GM12878 (cell line): ENCODE data around the gene CCDC63. TPM values are rescaled to one million over a fixed set of nuclear protein-coding genes. Genes with fewer than 3 reads are reported as not detected.

ENCODE experiments used
- ATAC-seq: fragments of 200-7000 bp; cut with Tn5 transposase; 3 replicates; pipeline ENCODE4 v1.9.1; 2020; ENCODE audit warnings: mild to moderate bottlenecking, moderate library complexity
- BruUV-seq: library from RNA; stranded (reverse); fragments of 400-500 nt; replicated peaks from 2 replicates; lab custom pipeline; 2021; lab: Mats Ljungman, UMichigan
- CTCF ChIA-PET: fragments of 300-600 bp; sonication (Branson Sonifier 250); formaldehyde crosslinking; extraction: SDS; loops from one replicate; lab custom pipeline; 2021; ENCODE audit warnings: inconsistent platforms; lab: Yijun Ruan, JAX
- POLR2A ChIA-PET: fragments of 350-600 bp; formaldehyde crosslinking; extraction: SDS; loops from one replicate; lab custom pipeline; 2021; ENCODE audit warnings: inconsistent platforms; lab: Charles Lee
- RAD21 ChIA-PET: fragments of 300-600 bp; sonication (Branson Sonifier 250); formaldehyde crosslinking; loops from one replicate; lab custom pipeline; 2023; ENCODE audit warnings: antibody characterized with exemption; ENCODE audit not compliant: unreplicated experiment; lab: Charles Lee
- SMC1A ChIA-PET: fragments of 300-600 bp; sonication (Branson Sonifier 250); formaldehyde crosslinking; loops from one replicate; lab custom pipeline; 2023; ENCODE audit not compliant: unreplicated experiment, uncharacterized antibody; lab: Charles Lee
- DNase-seq: peaks from one replicate; pipeline ENCODE4 v3.0.0-alpha.2; 2011; ENCODE audit warnings: low read depth, low spot score
- FAIRE-seq: peaks from 3 replicates; lab custom pipeline; 2011; peaks lifted over from hg19 to GRCh38; lab: Jason Lieb, UNC
- H2AFZ ChIP-seq: 2 replicates; pipeline ENCODE4 v1.6.0; 2011; ENCODE audit warnings: low read depth, low read length, control low read depth; ENCODE audit not compliant: control insufficient read depth
- H3K27ac ChIP-seq: 2 replicates; pipeline ENCODE4 v1.5.1; 2011; ENCODE audit warnings: control low read depth; ENCODE audit not compliant: control insufficient read depth, insufficient read depth
- H3K27me3 ChIP-seq, 2 experiments: replicated peaks in 1 of 2; 2 replicates each; pipeline versions ENCODE4 v1.6.0 to v1.6.1; 2011; ENCODE audit warnings: low read length in 1 of 2; ENCODE audit not compliant: control insufficient read depth in 2 of 2, insufficient read depth in 2 of 2
- H3K36me3 ChIP-seq, 2 experiments: 2 replicates each; pipeline ENCODE4 v1.5.1; 2011; ENCODE audit warnings: low read length in 1 of 2; ENCODE audit not compliant: control insufficient read depth in 2 of 2, insufficient read depth in 2 of 2
- H3K4me1 ChIP-seq: 2 replicates; pipeline ENCODE4 v1.6.1; 2011; ENCODE audit warnings: mild to moderate bottlenecking, low read length, moderate library complexity, mixed read lengths; ENCODE audit not compliant: control insufficient read depth, insufficient read depth
- H3K4me2 ChIP-seq: 2 replicates; pipeline ENCODE4 v1.6.0; 2011; ENCODE audit warnings: control low read depth; ENCODE audit not compliant: control insufficient read depth, insufficient read depth
- H3K4me3 ChIP-seq: fragments of 200-600 bp; sonication (generic); 2 replicates; pipeline ENCODE4 v1.5.1; 2016
- H3K79me2 ChIP-seq: 2 replicates; pipeline ENCODE4 v1.6.0; 2011; ENCODE audit warnings: low read length; ENCODE audit not compliant: control insufficient read depth, insufficient read depth
- H3K9ac ChIP-seq: 2 replicates; pipeline ENCODE4 v1.8.0; 2011; ENCODE audit warnings: low read length, control low read depth, mixed read lengths; ENCODE audit not compliant: control insufficient read depth, insufficient read depth
- H3K9me3 ChIP-seq: replicated peaks from 3 replicates; pipeline ENCODE4 v1.5.1; 2011; ENCODE audit warnings: mild to moderate bottlenecking, low read length; ENCODE audit not compliant: control insufficient read depth, insufficient read depth
- H4K20me1 ChIP-seq: 2 replicates; pipeline ENCODE4 v1.6.0; 2011; ENCODE audit not compliant: control insufficient read depth, insufficient read depth
- CREB1 ChIP-seq: IDR thresholded peaks from 2 replicates; pipeline ENCODE4 v1.6.1; 2012; ENCODE audit warnings: low read depth, mild to moderate bottlenecking, inconsistent platforms
- DPF2 ChIP-seq: fragments of 450-650 bp; IDR thresholded peaks from 2 replicates; pipeline ENCODE4 v1.6.1; 2017; ENCODE audit warnings: mild to moderate bottlenecking
- EGR1 ChIP-seq, 2 experiments: IDR thresholded peaks; 1 replicate in 1 of 2; 2 replicates in 1 of 2; pipeline ENCODE4 v1.6.1; 2011 to 2012; ENCODE audit warnings: low read depth in 2 of 2, low read length in 2 of 2, borderline replicate concordance in 1 of 2, mild to moderate bottlenecking in 1 of 2, moderate library complexity in 1 of 2
- ETV6 ChIP-seq, 2 experiments: fragments of 450-650 bp in 1 of 2; IDR thresholded peaks in 1 of 2; conservative IDR thresholded peaks in 1 of 2; 2 replicates each; pipeline ENCODE4 v1.6.1; 2014; ENCODE audit warnings: antibody characterized with exemption in 1 of 2, borderline replicate concordance in 1 of 2, low read depth in 1 of 2, mild to moderate bottlenecking in 1 of 2, moderate library complexity in 1 of 2
- IKZF2 ChIP-seq, 2 experiments: fragments of 450-650 bp; IDR thresholded peaks; 2 replicates each; pipeline ENCODE4 v1.6.1; 2017; ENCODE audit warnings: mild to moderate bottlenecking in 2 of 2, moderate library complexity in 2 of 2
- MTA2 ChIP-seq: fragments of 450-650 bp; IDR thresholded peaks from 2 replicates; pipeline ENCODE4 v1.6.1; 2016; ENCODE audit warnings: low read depth, mild to moderate bottlenecking, moderate library complexity
- MYC ChIP-seq: IDR thresholded peaks from 2 replicates; pipeline ENCODE4 v1.6.1; 2011; ENCODE audit warnings: mild to moderate bottlenecking, low read length, moderate library complexity, inconsistent platforms; ENCODE audit not compliant: insufficient read depth, insufficient replicate concordance, insufficient read length, severe bottlenecking
- NBN ChIP-seq: fragments of 450-650 bp; IDR thresholded peaks from 2 replicates; pipeline ENCODE4 v1.6.1; 2016
- NFXL1 ChIP-seq: fragments of 450-650 bp; IDR thresholded peaks from 2 replicates; pipeline ENCODE4 v1.6.1; 2017; ENCODE audit warnings: antibody characterized with exemption, mild to moderate bottlenecking, borderline replicate concordance
- PML ChIP-seq: IDR thresholded peaks from 2 replicates; pipeline ENCODE4 v1.6.1; 2012; ENCODE audit warnings: low read length, inconsistent platforms
- RAD21 ChIP-seq: IDR thresholded peaks from 2 replicates; pipeline ENCODE4 v1.6.1; 2011; ENCODE audit warnings: mild to moderate bottlenecking, low read depth, low read length, moderate library complexity; ENCODE audit not compliant: insufficient read depth
- RBBP5 ChIP-seq: fragments of 200-600 bp; sonication (generic); conservative IDR thresholded peaks from 2 replicates; pipeline ENCODE4 v1.6.1; 2016
- RUNX3 ChIP-seq: IDR thresholded peaks from 2 replicates; pipeline ENCODE4 v1.6.1; 2012; ENCODE audit warnings: low read length, inconsistent platforms
- SMARCA5 ChIP-seq: fragments of 450-650 bp; IDR thresholded peaks from 2 replicates; pipeline ENCODE4 v1.6.1; 2017; ENCODE audit warnings: mild to moderate bottlenecking
- SPI1 ChIP-seq: IDR thresholded peaks from 2 replicates; pipeline ENCODE4 v1.6.1; 2011; ENCODE audit warnings: low read depth, mild to moderate bottlenecking, low read length, moderate library complexity, borderline replicate concordance; ENCODE audit not compliant: insufficient read depth
- YY1 ChIP-seq: IDR thresholded peaks from 2 replicates; pipeline ENCODE4 v1.6.1; 2011; ENCODE audit warnings: low read depth, mild to moderate bottlenecking, low read length
- WGBS: methylation state at CpG from one replicate; pipeline ENCODE4 v1.1.6; 2016; ENCODE audit warnings: low lambda C conversion rate; ENCODE audit not compliant: insufficient replicate concordance, insufficient coverage; ENCODE audit errors: missing lambda C conversion rate; 5-methylcytosine and 5-hydroxymethylcytosine counted together
- in situ Hi-C: fragments of 300-500 bp; cut with MboI; formaldehyde crosslinking; loops from 9 replicates; pipeline ENCODE4 v1.14.3; 2018; ENCODE audit warnings: mixed read lengths
- intact Hi-C: fragments of 100-400 bp; cut with micrococcal nuclease; formaldehyde crosslinking; loops from one replicate; pipeline ENCODE4 v1.14.2; 2022; ENCODE audit not compliant: unreplicated experiment
- polyA plus RNA-seq, 11 experiments: library from polyadenylated mRNA; depleted of rRNA in 4 of 11; unstranded in 6 of 11; stranded (reverse) in 5 of 11; fragments of >200 nt; fragmentation: Nextera tagmentation in 4 of 11; fragmentation: Illumina TruSeq in 1 of 11; extraction: Ambion mirVana in 4 of 11; extraction: Trizol in 1 of 11; gene quantifications; 1 replicate in 1 of 11; 2 replicates in 10 of 11; pipeline versions ENCODE4 v1.2.1 to v1.2.3, GENCODE V29; 2011 to 2016; ENCODE audit warnings: inconsistent platforms in 2 of 11, missing spikeins in 2 of 11, low read depth in 1 of 11
- total RNA-seq, 4 experiments: library from RNA; depleted of rRNA in 3 of 4; stranded (reverse); fragments of >200 nt in 3 of 4; fragmentation: Illumina TruSeq in 1 of 4; extraction: Trizol in 1 of 4; gene quantifications; 2 replicates each; pipeline versions ENCODE4 v1.2.1 to v1.2.3, GENCODE V29; 2013 to 2021
- TF ChIP-seq, protein P1 (sequence below): fragments of 150-350 bp; IDR thresholded peaks from 2 replicates; pipeline ENCODE4 v1.6.1; 2014; ENCODE audit warnings: mild to moderate bottlenecking, low read depth, low read length
- TF ChIP-seq, protein P2 (sequence below): IDR thresholded peaks from 2 replicates; pipeline ENCODE4 v1.6.1; 2012; ENCODE audit warnings: mild to moderate bottlenecking, low read depth, low read length

CCDC63 gene
- total and polyA plus RNA-seq, 10 of the 15 experiments (the other 5 are each of a cell fraction or from before 2014, with no cell fraction given): not detected

DNA sequence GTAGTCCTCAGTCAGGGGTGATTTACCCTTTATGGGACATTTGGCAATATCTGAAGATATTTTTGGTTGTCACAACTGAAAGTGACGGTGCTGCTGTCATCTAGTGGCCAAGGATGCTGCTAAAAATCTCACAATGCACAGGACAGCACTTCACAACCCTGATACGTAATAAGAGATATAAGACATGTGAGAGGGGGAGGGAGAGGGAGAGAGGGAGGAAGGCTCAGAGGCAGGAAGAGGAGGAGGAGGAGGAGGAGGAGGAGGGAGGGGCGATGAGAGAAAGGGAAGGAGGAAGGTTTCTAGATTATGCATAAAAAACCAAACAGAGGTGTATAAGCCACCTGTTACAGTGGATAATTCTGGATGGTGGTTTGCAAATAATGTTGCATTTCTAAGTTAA, 59.3 kb downstream of the CCDC63 start (continued):
- TF ChIP-seq RUNX3 (peak; percentile 38; the same call in 1 of the 2 replicates), YY1 (0 out of 2 replicates have a peak, but pooled peaks have one; percentile 25), NFXL1 (peak; percentile 76; the same call in 1 of the 2 replicates), RBBP5 (no peak), EGR1 (IDR thresholded peaks at IDR 0.05; ENCODE audit: borderline replicate concordance in 1 of 2, low read depth in 2 of 2, low read length in 2 of 2) (no peak), SMARCA5 (peak; percentile 17; the same call in 1 of the 2 replicates), MTA2 (peak; percentile 20; the same call in 1 of the 2 replicates), NBN (peak; percentile 51; the same call in 1 of the 2 replicates), IKZF2 (IDR thresholded peaks at IDR 0.05) (peak; percentile 52 to 66; a peak in 2 of 4 replicates), RAD21 (peak; percentile 48; the same call in 1 of the 2 replicates)
- TF ChIP-seq, all 136 proteins: peak for 13

DNA sequence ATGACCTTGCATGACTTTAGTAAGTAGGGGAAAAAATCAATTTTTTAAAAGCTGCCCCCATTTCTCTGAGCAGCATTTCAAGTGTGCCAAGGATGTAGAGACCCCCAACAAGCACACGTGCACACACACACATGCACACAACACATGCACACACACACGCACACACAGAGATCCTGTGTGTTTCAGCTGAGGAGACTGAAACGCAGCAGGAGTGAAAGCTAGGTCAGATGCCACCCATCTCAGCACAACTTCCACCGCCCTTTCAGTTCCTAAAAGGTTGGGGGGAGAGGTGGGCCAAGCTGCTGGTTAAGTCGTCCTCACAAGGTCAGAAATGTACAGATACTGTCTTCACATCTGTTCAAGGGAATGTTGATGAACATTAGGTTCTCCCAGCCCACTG, 59.7 kb downstream of the CCDC63 start:
- Histone ChIP-seq H3K4me2 (peak overlapping the region; percentile 36), H4K20me1 (no peaks in the 10 kb centered on the region), H3K9ac (peak overlapping the region; percentile 8; the same call in 1 of the 2 replicates), H3K4me1 (peaks cover 32% of the 10 kb centered on the region), H3K27ac (peak overlapping the region; percentile 71), H2AFZ (peak overlapping the region; percentile 68), H3K79me2 (no peaks in the 10 kb centered on the region), H3K27me3 (no peaks in the 10 kb centered on the region; a peak in 1 of 4 replicates), H3K9me3 (no peaks in the 10 kb centered on the region), H3K36me3 (no peaks in the 10 kb centered on the region), H3K4me3 (peak overlapping the region; percentile 31; the same call in 1 of the 2 replicates)
- RAD21 ChIA-PET: interaction anchor here (0.7 to 1.3 kb wide), 3 partner anchors 9 to 15 kb away, joined by 3 read pairs; no protein-coding TSS in a partner anchor
- 5% methylated on average over 5 of the region's 5 CpGs for WGBS
- intact Hi-C loops (no loop called here), in situ Hi-C loops (no loop called here)
- CTCF ChIA-PET: interaction anchor here (0.6 to 3.0 kb wide), 5 partner anchors 8 to 19 kb away, joined by 3 to 30 read pairs (median 4); no protein-coding TSS in a partner anchor
- FAIRE-seq: peak; percentile 92
- SMC1A ChIA-PET: interaction anchor here (1.0 to 1.5 kb wide), 2 partner anchors 11 kb away, joined by 5 to 12 read pairs; no protein-coding TSS in a partner anchor
- POLR2A ChIA-PET: no interaction called here
- ATAC-seq: peak; percentile 79
- BruUV-seq: no TSS peak
- peak; percentile 51 for DNase-seq
- TF ChIP-seq, protein P1, sequence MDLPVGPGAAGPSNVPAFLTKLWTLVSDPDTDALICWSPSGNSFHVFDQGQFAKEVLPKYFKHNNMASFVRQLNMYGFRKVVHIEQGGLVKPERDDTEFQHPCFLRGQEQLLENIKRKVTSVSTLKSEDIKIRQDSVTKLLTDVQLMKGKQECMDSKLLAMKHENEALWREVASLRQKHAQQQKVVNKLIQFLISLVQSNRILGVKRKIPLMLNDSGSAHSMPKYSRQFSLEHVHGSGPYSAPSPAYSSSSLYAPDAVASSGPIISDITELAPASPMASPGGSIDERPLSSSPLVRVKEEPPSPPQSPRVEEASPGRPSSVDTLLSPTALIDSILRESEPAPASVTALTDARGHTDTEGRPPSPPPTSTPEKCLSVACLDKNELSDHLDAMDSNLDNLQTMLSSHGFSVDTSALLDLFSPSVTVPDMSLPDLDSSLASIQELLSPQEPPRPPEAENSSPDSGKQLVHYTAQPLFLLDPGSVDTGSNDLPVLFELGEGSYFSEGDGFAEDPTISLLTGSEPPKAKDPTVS: no peak
- TF ChIP-seq, protein P2, sequence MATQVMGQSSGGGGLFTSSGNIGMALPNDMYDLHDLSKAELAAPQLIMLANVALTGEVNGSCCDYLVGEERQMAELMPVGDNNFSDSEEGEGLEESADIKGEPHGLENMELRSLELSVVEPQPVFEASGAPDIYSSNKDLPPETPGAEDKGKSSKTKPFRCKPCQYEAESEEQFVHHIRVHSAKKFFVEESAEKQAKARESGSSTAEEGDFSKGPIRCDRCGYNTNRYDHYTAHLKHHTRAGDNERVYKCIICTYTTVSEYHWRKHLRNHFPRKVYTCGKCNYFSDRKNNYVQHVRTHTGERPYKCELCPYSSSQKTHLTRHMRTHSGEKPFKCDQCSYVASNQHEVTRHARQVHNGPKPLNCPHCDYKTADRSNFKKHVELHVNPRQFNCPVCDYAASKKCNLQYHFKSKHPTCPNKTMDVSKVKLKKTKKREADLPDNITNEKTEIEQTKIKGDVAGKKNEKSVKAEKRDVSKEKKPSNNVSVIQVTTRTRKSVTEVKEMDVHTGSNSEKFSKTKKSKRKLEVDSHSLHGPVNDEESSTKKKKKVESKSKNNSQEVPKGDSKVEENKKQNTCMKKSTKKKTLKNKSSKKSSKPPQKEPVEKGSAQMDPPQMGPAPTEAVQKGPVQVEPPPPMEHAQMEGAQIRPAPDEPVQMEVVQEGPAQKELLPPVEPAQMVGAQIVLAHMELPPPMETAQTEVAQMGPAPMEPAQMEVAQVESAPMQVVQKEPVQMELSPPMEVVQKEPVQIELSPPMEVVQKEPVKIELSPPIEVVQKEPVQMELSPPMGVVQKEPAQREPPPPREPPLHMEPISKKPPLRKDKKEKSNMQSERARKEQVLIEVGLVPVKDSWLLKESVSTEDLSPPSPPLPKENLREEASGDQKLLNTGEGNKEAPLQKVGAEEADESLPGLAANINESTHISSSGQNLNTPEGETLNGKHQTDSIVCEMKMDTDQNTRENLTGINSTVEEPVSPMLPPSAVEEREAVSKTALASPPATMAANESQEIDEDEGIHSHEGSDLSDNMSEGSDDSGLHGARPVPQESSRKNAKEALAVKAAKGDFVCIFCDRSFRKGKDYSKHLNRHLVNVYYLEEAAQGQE: no peak
- no peak for TF ChIP-seq PML
- no peak for TF ChIP-seq CREB1
- TF ChIP-seq SPI1: peak; percentile 65; the same call in 1 of the 2 replicates
- no peak for TF ChIP-seq ETV6 (conservative IDR thresholded peaks at IDR 0.05 in 1 of 2, IDR thresholded peaks at IDR 0.05 in 1 of 2; ENCODE audit: borderline replicate concordance in 1 of 2, low read depth in 1 of 2)
- 0 out of 2 replicates have a peak, but pooled peaks have one; percentile 33 for TF ChIP-seq DPF2
- no peak for TF ChIP-seq MYC
